ENCODE data around the gene UFC1. TPM values are rescaled to one million over a fixed set of nuclear protein-coding genes. Genes with fewer than 3 reads are reported as not detected.

UFC1 gene
- total RNA-seq, 1 donor, result 118 TPM

- Histone ChIP-seq H3K4me1 (ENCODE audit: insufficient read depth, low read length) (peaks cover 77% of the 10 kb centered on the region), H3K27me3 (ENCODE audit: insufficient read depth, low read length) (no peaks in the 10 kb centered on the region), H3K4me3 (ENCODE audit: low read length) (no peak overlapping the region), H3K9me3 (ENCODE audit: low read depth, low read length) (no peaks in the 10 kb centered on the region)
Observed at GRCh38 chr1:161190962-161191521, 37.3 kb downstream of the UFC1 start.

DNA sequence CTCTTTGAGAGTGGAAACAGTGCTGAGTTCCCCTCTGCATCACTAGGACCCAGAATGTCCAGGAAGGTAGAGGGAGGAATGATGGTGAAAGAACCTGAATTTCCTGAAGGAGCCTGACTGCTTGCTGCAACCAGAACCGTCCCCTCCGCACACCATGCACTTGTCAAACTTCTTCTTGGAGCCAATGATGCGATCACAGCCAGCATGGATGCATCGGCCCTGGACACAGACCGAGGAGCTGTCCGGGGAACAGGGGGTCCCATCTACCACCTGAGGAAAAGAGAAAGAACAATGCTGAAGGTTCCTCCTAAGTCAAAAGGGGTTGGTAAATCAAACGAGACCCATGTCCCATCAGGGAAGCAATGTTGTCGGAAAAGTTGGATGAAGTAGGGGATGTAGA, 38.2 kb downstream of the UFC1 start:
- Histone ChIP-seq H3K27me3 (ENCODE audit: insufficient read depth, low read length) (no peaks in the 10 kb centered on the region), H3K4me1 (ENCODE audit: insufficient read depth, low read length) (peaks cover 69% of the 10 kb centered on the region), H3K4me3 (ENCODE audit: low read length) (no peak overlapping the region), H3K9me3 (ENCODE audit: low read depth, low read length) (no peaks in the 10 kb centered on the region)

GRCh38 chr1:161192476-161193465, 39.0 kb downstream of the UFC1 start:
- no peak overlapping the region for H3K4me3 ChIP-seq (ENCODE audit: low read length)

DNA sequence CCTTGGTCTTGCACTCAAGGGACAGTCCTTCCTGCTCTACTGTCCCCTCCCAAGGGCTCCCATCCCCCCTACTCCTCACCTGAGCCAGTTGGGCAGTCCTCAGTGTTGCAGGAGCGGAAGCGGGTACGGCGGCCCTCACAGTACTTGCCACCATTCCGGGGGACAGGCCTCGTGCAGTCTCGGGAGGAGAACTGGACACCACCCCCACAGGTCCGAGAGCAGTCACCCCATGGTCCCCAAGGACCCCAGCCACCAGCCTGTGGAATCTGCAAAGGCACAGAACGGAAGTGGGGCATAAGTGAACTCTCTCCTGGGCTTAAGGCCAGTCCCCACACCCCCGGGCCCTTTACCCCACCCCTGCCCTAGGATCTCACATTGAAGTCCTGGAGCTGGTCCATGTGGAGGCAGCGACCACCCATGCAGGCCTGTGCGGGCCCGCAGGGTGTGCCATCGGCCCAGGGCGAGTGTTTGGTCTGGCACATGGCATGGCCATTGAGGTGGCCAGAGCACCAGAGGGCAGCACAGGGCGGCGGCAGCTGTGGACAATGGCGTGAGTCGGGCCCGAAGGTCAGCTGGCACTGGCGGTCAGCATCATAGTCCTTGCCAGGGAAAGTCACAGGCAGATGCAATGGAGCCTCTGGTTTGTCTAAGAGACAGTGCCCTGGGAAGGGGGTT, 39.9 kb downstream of the UFC1 start:
- H3K4me1 ChIP-seq (ENCODE audit: insufficient read depth, low read length), result peaks cover 52% of the 10 kb centered on the region
- no peaks in the 10 kb centered on the region for H3K9me3 ChIP-seq (ENCODE audit: low read depth, low read length)
- H3K4me3 ChIP-seq (ENCODE audit: low read length), result no peak overlapping the region
- no peaks in the 10 kb centered on the region for H3K27me3 ChIP-seq (ENCODE audit: insufficient read depth, low read length)

More at GRCh38 chr1:161192476-161193465, 39.0 kb downstream of the UFC1 start:
- Histone ChIP-seq H3K27me3 (ENCODE audit: insufficient read depth, low read length) (no peaks in the 10 kb centered on the region), H3K4me1 (ENCODE audit: insufficient read depth, low read length) (peaks cover 61% of the 10 kb centered on the region), H3K9me3 (ENCODE audit: low read depth, low read length) (no peaks in the 10 kb centered on the region)

DNA sequence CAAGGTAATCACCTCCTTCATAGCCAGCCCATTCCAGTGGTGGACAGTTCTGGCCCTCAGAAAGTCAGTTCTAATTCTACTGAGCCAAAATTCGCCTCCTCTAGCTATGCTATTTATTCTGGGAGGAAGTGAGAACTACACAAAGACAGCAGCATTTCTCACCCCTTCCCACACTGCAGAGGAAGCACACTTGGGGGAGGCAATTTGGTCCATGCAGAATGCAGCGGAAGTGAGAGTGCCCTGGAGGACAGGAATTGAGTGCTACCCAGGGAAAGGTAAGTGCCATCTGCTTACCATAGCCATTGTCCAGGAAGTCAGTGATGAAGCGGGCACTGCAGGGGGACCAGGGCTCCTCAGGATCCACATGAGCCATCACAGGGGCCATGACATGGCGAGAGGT, 41.4 kb downstream of the UFC1 start:
- peaks cover 46% of the 10 kb centered on the region for H3K4me1 ChIP-seq (ENCODE audit: insufficient read depth, low read length)
- no peak overlapping the region for H3K4me3 ChIP-seq (ENCODE audit: low read length)
- no peaks in the 10 kb centered on the region for H3K9me3 ChIP-seq (ENCODE audit: low read depth, low read length)
- no peaks in the 10 kb centered on the region for H3K27me3 ChIP-seq (ENCODE audit: insufficient read depth, low read length)

GRCh38 chr1:161196111-161196510, 42.3 kb downstream of the UFC1 start:
- Histone ChIP-seq H3K9me3 (ENCODE audit: low read depth, low read length) (no peaks in the 10 kb centered on the region), H3K4me3 (ENCODE audit: low read length) (no peak overlapping the region), H3K27me3 (ENCODE audit: insufficient read depth, low read length) (no peaks in the 10 kb centered on the region), H3K4me1 (ENCODE audit: insufficient read depth, low read length) (peaks cover 56% of the 10 kb centered on the region)

DNA sequence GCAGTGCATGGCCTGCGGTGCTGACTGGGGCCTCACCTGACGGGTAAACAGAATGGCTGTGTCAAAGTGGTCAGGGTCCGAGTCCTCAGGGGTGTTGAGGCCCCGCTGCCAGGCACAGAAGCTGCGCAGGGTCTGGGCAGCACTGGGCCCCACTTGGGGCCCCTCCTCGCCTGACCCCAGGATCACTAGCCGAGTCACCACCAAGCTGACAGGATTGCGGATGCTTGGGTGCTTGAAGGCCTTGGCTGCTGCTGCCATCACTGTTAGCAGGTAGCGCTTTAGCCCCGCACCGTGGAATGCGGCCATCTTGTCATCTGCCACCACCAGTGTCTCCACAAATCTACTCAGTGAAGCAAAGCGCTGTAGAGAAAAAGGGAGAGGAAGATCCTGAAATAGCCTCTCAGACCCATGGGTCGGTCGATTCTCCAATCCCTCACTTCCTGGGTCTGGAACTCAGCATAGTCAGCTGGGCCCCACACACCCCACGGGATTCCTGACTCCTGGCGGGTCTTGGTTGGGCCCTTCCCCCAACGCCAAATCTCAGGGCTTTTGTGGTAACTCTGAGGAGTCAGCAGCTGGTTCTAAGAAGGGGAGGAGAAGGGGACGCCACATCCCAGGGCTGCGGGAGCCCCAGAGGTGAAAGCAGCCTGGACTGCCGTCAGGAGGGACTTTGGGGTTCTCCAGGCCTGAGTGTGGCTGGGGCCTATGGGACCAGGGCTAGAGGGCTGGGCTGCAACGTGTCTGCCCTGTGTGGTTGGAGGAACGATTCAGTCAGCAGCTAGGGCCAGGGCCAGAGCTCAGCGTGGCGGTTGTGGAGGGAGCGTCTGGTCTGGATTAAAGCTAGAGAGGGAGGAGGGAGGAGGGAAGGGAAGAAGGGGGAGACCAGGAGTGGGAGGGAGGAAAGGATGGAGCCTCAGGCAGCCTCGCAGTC, 43.0 kb downstream of the UFC1 start:
- H3K4me3 ChIP-seq (ENCODE audit: low read length), result no peak overlapping the region
- peaks cover 63% of the 10 kb centered on the region for H3K4me1 ChIP-seq (ENCODE audit: insufficient read depth, low read length)
- H3K9me3 ChIP-seq (ENCODE audit: low read depth, low read length), result no peaks in the 10 kb centered on the region
- H3K27me3 ChIP-seq (ENCODE audit: insufficient read depth, low read length), result no peaks in the 10 kb centered on the region

- no peaks in the 10 kb centered on the region for H3K9me3 ChIP-seq (ENCODE audit: low read depth, low read length)
- H3K27me3 ChIP-seq (ENCODE audit: insufficient read depth, low read length), result no peaks in the 10 kb centered on the region
- H3K4me3 ChIP-seq (ENCODE audit: low read length), result no peak overlapping the region
- H3K4me1 ChIP-seq (ENCODE audit: insufficient read depth, low read length), result peaks cover 59% of the 10 kb centered on the region
Observed at GRCh38 chr1:161197560-161198193, 43.9 kb downstream of the UFC1 start.

- peaks cover 59% of the 10 kb centered on the region for H3K4me1 ChIP-seq (ENCODE audit: insufficient read depth, low read length)
- no peak overlapping the region for H3K4me3 ChIP-seq (ENCODE audit: low read length)
- no peaks in the 10 kb centered on the region for H3K27me3 ChIP-seq (ENCODE audit: insufficient read depth, low read length)
- no peaks in the 10 kb centered on the region for H3K9me3 ChIP-seq (ENCODE audit: low read depth, low read length)
Observed at GRCh38 chr1:161198194-161198896, 44.6 kb downstream of the UFC1 start.

DNA sequence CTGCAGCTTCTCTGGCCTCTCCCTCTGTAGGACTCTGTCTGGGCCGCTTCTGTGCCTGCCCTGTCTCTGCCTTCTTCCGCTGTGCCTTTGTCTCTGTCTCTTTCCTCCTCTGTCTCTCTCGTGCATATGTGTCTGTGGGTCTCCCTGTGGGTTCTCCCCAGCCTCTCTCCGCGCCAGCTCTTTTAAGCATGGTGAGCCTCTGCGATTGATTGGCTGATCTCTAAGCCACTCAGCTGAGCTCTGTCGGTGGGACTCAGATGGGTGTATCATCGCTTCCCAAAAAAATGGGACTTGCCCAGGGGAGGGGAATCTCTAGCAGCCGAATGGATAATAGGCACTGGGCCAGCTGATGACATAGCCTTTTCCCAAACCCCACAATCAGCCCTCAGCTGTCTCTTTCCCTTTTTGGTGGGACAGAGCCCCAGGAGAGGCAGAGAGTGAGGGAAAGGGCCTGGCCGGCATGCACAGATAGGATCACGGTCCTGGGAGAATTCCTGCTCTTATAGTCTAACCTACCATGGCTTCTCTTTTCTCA, 45.2 kb downstream of the UFC1 start, which contains the start of gene ADAMTS4:
ADAMTS4 (minus strand) TSS at position 158 of the 535 bp plus-strand sequence. CDS start 427 bp downstream, outside the sequence.
- Histone ChIP-seq H3K4me3 (ENCODE audit: low read length) (no peak within 1 kb of the TSS), H3K4me1 (ENCODE audit: insufficient read depth, low read length) (peaks cover 58% of the 10 kb centered on the region), H3K9me3 (ENCODE audit: low read depth, low read length) (no peaks in the 10 kb centered on the region), H3K27me3 (ENCODE audit: insufficient read depth, low read length) (no peaks in the 10 kb centered on the region)

DNA sequence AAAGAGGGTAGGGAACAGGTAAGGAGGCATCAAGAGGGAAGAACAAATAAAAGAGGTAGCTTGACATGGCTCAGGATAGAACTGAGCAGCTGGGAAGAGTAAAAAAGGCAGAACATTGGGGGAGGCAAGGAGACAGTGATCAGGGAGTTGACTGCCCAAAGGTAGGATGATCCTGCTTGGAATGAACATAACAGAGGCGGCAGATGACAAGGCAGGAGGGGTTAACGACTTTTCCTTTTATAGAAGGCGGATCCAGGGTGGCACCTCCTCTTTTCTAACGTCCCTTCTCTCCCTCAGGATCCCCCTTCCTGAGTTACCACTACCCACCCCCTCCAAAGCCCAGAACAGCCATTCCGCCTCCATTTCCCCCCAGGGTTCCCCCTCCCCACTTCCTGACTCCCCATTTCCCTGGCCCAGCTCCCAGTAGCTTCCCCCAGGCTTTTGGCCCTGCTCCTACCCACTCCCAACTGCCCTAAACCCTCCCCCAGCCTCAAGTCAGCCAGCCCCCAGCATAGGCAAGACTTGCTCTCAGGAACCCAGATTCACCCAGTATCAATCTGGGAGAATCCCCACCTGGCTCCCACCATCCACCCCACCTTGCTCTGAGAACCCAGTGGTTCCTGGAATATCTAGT, 45.8 kb downstream of the UFC1 start:
- peaks cover 51% of the 10 kb centered on the region for H3K4me1 ChIP-seq (ENCODE audit: insufficient read depth, low read length)
- no peaks in the 10 kb centered on the region for H3K9me3 ChIP-seq (ENCODE audit: low read depth, low read length)

GRCh38 chr1:161200421-161200991, 46.7 kb downstream of the UFC1 start:
- Histone ChIP-seq H3K4me3 (ENCODE audit: low read length) (no peak overlapping the region), H3K4me1 (ENCODE audit: insufficient read depth, low read length) (peaks cover 46% of the 10 kb centered on the region)

More for the DNA sequence above, 45.8 kb downstream of the UFC1 start:
- H3K27me3 ChIP-seq (ENCODE audit: insufficient read depth, low read length), result no peaks in the 10 kb centered on the region
- H3K4me3 ChIP-seq (ENCODE audit: low read length), result no peak overlapping the region

More at GRCh38 chr1:161200421-161200991, 46.7 kb downstream of the UFC1 start:
- no peaks in the 10 kb centered on the region for H3K27me3 ChIP-seq (ENCODE audit: insufficient read depth, low read length)
- no peaks in the 10 kb centered on the region for H3K9me3 ChIP-seq (ENCODE audit: low read depth, low read length)

All from mononuclear cell (primary cell).